MM.1S (cell line): Measurements from ENCODE around the gene PLAC1.

Experiments used
- DNase-seq: peaks from one replicate; pipeline ENCODE4 v3.0.0-alpha.2; 2015
- H2AFZ ChIP-seq: fragments of 300-600 bp; sonication (generic); 2 replicates; pipeline ENCODE4 v1.6.0; 2016; ENCODE audit warnings: antibody characterized with exemption, low read length
- H3F3A ChIP-seq: fragments of 300-600 bp; sonication (generic); 2 replicates; pipeline ENCODE4 v1.6.1; 2016; ENCODE audit warnings: mild to moderate bottlenecking, antibody characterized with exemption, low read length, moderate library complexity, mixed read lengths; ENCODE audit not compliant: insufficient read depth
- H3K27ac ChIP-seq: fragments of 300-600 bp; sonication (generic); 2 replicates; pipeline ENCODE4 v1.5.1; 2016; ENCODE audit warnings: mild to moderate bottlenecking, low read length
- H3K27me3 ChIP-seq: fragments of 300-600 bp; sonication (generic); replicated peaks from 2 replicates; pipeline ENCODE4 v1.6.0; 2016; ENCODE audit warnings: low read length; ENCODE audit not compliant: insufficient read depth
- H3K36me3 ChIP-seq: fragments of 300-600 bp; sonication (generic); replicated peaks from 2 replicates; pipeline ENCODE4 v1.6.1; 2016; ENCODE audit warnings: mild to moderate bottlenecking, low read length, mixed read lengths; ENCODE audit not compliant: insufficient read depth
- H3K4me1 ChIP-seq: fragments of 300-600 bp; sonication (generic); 2 replicates; pipeline ENCODE4 v1.6.1; 2016; ENCODE audit warnings: low read length, mixed read lengths
- H3K4me2 ChIP-seq: fragments of 300-600 bp; sonication (generic); 2 replicates; pipeline ENCODE4 v1.6.0; 2016; ENCODE audit warnings: low read depth, low read length
- H3K4me3 ChIP-seq: fragments of 300-600 bp; sonication (generic); 2 replicates; pipeline ENCODE4 v1.5.1; 2016; ENCODE audit warnings: low read length, mixed read lengths
- H3K79me2 ChIP-seq: fragments of 300-600 bp; sonication (generic); 2 replicates; pipeline ENCODE4 v1.6.1; 2016; ENCODE audit warnings: mixed run types, low read length, mixed read lengths
- H3K9ac ChIP-seq: fragments of 300-600 bp; sonication (generic); 2 replicates; pipeline ENCODE4 v1.6.1; 2016; ENCODE audit warnings: low read length, mixed read lengths
- H3K9me2 ChIP-seq: fragments of 300-600 bp; sonication (generic); replicated peaks from 2 replicates; pipeline ENCODE4 v1.6.1; 2016; ENCODE audit warnings: mild to moderate bottlenecking, low read length, mixed read lengths; ENCODE audit not compliant: insufficient read depth
- H3K9me3 ChIP-seq: fragments of 300-600 bp; sonication (generic); replicated peaks from 2 replicates; pipeline ENCODE4 v1.6.1; 2016; ENCODE audit warnings: mild to moderate bottlenecking, low read length, mixed read lengths; ENCODE audit not compliant: insufficient read depth
- H4K20me1 ChIP-seq: fragments of 300-600 bp; sonication (generic); 2 replicates; pipeline ENCODE4 v1.6.1; 2016; ENCODE audit warnings: mild to moderate bottlenecking, low read length, moderate library complexity, mixed read lengths; ENCODE audit not compliant: insufficient read depth
- CTCF ChIP-seq: fragments of 300-600 bp; sonication (generic); IDR thresholded peaks from 2 replicates; pipeline ENCODE4 v1.5.1; 2016; ENCODE audit warnings: antibody characterized with exemption, low read length, mixed read lengths
- EZH2 ChIP-seq: fragments of 300-600 bp; sonication (generic); optimal IDR thresholded peaks from 2 replicates; pipeline ENCODE3; 2017; ENCODE audit warnings: low read depth, mild to moderate bottlenecking, antibody characterized with exemption, low read length, mixed read lengths
- EZH2phosphoT487 ChIP-seq: fragments of 300-600 bp; sonication (generic); IDR thresholded peaks from 2 replicates; pipeline ENCODE4 v1.6.1; 2018; ENCODE audit warnings: antibody characterized with exemption, low read length

PLAC1 gene

DNA sequence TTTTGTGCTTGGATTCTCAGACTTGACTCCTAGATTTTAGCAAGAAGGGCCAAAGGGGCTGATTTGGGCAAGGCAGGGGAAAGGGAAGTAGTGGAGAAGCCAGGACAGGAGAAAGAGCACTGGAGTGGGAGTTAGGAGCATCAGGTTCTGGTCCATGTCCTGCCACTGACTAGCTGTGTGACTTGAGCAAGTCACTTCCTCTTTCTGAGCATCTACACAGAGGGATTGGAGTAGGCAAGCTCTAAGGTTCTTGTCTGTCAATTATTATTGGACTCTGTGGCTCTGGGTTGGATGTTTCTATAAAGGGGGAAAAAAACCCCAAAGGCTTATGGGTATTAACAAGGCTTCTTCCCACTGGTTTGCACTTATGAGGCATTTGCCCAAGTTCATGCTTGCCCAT lies 24.4 kb downstream of the PLAC1 start:
- no peak for DNase-seq
- no peak overlapping the region for H2AFZ ChIP-seq
- TF ChIP-seq EZH2 (no peak), EZH2phosphoT487 (no peak), CTCF (no peak)
- no peaks in the 10 kb centered on the region for H3K27me3 ChIP-seq
- H3K27ac ChIP-seq = no peak overlapping the region
- no peak overlapping the region for H3K4me2 ChIP-seq
- no peaks in the 10 kb centered on the region for H3K4me1 ChIP-seq
- no peaks in the 10 kb centered on the region for H3K79me2 ChIP-seq
- no peaks in the 10 kb centered on the region for H3F3A ChIP-seq
- no peaks in the 10 kb centered on the region for H3K36me3 ChIP-seq
- no peaks in the 10 kb centered on the region for H3K9me2 ChIP-seq
- no peaks in the 10 kb centered on the region for H4K20me1 ChIP-seq
- H3K9me3 ChIP-seq = no peaks in the 10 kb centered on the region
- no peak overlapping the region for H3K9ac ChIP-seq
- no peak overlapping the region for H3K4me3 ChIP-seq

GRCh38 chrX:134633394-134633793 lies 24.9 kb downstream of the PLAC1 start:
- no peaks in the 10 kb centered on the region for H3K9me2 ChIP-seq
- no peak overlapping the region for H3K27ac ChIP-seq
- no peak overlapping the region for H3K4me3 ChIP-seq
- no peak for DNase-seq
- H3K9me3 ChIP-seq = no peaks in the 10 kb centered on the region
- TF ChIP-seq EZH2phosphoT487 (no peak), EZH2 (no peak), CTCF (no peak)
- no peaks in the 10 kb centered on the region for H3F3A ChIP-seq
- H4K20me1 ChIP-seq = no peaks in the 10 kb centered on the region
- H3K27me3 ChIP-seq = no peaks in the 10 kb centered on the region
- H3K9ac ChIP-seq = no peak overlapping the region
- no peaks in the 10 kb centered on the region for H3K4me1 ChIP-seq
- no peak overlapping the region for H2AFZ ChIP-seq
- H3K36me3 ChIP-seq = no peaks in the 10 kb centered on the region
- no peaks in the 10 kb centered on the region for H3K79me2 ChIP-seq
- H3K4me2 ChIP-seq = no peak overlapping the region

DNA sequence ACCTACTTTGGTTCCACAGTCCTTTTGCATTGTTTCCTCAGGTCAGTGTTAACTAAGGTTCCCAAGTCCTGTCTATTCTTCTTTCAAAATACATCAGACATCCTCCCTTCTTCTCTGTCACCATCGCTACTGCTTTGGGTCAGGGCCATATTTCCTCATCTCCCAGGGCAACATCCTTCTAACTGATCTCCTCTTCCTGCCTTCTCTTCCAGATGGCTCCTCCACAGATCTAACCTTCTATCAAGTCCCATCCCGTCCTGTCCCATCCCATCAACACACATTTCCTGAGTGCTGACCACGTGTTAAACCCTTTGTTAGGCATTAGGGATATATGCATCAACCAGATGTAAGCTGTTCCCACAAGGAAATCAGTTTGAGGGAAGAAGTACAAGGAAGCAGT lies 25.9 kb downstream of the PLAC1 start:
- no peak for TF ChIP-seq EZH2
- no peak for TF ChIP-seq EZH2phosphoT487
- no peak for TF ChIP-seq CTCF
- Histone ChIP-seq H3K79me2 (no peaks in the 10 kb centered on the region), H3K4me1 (no peaks in the 10 kb centered on the region), H4K20me1 (no peaks in the 10 kb centered on the region), H3K27ac (no peak overlapping the region), H3K4me2 (no peak overlapping the region), H3K9ac (no peak overlapping the region), H3K9me2 (no peaks in the 10 kb centered on the region), H3K4me3 (no peak overlapping the region), H3K36me3 (no peaks in the 10 kb centered on the region), H2AFZ (no peak overlapping the region), H3K9me3 (no peaks in the 10 kb centered on the region), H3K27me3 (no peaks in the 10 kb centered on the region), H3F3A (no peaks in the 10 kb centered on the region)
- DNase-seq = no peak
